ENCODE measurements around the gene UBE2O.
A peak's percentile ranks its signal among the peaks of the same experiment; 100 is the strongest.
"Not testable (repeated sequence)": the region's sequence is repeated elsewhere in the genome, so short reads cannot be mapped to it uniquely, and the experiment has no call there.

The UBE2O gene

DNA sequence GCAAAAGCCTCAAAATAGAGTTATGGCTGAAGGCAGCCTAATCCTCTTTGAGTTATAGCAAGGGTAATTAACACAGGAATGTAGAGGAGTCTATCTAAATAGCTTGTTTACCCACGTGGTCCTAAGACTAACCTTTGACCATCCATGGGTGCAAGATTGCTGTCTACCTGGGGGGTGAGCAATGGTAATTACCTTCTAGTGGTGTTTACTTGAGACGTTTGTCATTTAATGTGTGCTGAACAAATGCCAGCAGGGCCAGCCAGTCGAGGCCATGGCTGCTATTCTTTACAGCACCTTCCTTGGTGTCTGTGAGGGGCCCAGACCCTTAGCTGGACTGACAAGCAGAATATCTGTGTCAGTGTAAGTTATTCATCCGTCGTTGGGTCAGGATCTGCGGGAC lies 85.3 kb downstream of the UBE2O start:
- DNase-seq = no peak

DNA sequence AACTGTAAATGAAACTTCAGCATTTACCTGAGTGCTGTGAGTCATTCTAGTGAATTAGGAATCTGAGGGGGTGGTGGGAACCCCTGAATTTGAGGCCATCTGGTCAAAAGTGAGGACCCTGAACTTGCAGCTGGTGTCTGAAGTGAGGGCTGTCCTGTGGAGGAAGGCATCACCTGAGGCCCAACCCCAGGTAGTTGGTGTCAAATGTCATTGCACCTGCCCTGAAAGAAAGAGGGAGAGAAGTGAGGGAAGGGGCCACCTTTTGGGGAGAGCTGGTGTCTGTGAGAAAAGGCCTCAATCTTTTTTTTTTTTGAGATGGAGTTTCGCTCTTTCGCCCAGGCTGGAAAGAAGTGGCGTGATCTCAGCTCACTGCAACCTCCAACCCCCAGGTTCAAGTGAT lies 86.7 kb downstream of the UBE2O start:
- no peak for DNase-seq

DNA sequence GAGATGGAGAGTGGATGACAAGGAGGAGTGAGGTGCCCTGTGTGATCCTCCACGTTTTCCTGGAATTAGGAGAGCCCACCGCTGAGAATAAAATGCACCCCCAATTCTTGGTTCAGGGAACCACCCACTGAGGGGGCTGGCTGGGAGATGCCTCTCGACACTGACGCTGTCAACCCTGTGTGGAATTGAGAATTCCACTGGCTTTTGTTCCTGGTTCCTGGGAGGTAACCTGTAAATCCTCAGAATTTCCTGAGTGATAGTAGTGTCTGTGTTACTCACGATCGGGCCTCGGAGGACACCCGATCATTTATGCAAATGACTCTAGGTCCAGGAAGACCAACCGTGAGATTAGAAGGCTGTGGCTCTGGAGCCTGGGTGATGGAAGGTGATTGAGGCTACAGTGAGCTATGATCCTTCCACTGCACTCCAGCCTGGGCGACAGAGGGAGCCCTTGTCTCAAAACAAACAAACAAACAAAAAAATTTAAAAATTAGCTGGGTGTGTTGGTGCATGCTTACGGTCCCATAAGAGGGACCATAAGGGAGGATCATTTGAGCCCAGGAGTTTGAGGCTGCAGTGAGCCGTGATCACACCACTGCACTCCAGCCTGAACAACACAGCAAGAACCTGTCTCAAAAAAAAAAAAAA lies 87.6 kb downstream of the UBE2O start:
- no peak for DNase-seq

DNA sequence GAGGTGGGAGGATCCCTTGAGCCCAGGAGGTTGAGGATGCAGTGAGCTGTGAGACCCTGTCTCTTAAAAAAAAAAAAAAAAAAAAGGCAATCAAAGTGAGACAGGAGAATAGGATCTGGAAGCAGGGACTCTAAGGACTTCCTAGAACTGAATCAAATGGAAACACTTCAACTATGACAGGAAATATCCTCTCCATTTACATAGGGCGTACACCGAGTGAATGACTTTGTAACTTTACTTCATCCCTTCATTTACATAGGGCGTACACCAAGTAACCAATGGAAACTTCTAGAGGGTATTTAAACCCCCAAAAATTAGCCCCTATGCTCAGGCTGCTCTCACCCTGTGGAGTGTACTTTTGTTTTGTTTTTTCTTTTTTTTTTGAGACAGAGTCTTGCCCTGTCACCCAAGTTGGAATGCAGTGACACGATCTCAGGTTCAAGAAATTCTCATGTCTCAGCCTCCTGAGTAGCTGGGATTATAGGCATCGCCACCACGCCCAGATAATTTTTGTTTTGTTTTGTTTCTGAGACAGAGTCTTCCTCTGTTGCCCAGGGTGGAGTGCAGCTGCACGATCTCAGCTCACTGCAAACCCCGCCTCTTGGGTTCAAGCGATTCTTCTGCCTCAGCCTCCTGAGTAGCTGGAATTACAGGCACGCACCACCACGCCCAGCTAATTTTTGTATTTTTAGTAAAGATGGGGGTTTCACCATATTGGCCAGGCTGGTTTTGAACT lies 89.7 kb downstream of the UBE2O start:
- no peak for DNase-seq

DNA sequence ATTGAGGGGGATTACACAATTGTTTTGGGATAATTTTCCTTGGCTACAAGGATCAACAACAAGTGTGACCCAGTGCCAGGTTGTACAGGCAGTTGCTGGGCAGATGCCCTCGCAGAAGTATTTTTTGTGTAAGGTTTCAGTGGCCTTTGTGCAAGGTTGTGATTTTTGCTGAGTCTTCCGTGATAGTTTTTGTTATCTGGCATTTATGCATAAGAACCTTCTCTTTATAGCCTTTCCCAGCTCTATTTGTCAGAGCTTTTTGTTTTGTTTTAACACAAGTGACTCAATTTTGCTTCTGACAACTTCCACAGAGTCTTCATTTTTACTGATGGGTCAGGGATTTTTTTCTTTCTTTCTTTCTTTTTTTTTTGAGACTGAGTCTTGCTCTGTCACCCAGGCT lies 92.5 kb downstream of the UBE2O start:
- no peak for DNase-seq

DNA sequence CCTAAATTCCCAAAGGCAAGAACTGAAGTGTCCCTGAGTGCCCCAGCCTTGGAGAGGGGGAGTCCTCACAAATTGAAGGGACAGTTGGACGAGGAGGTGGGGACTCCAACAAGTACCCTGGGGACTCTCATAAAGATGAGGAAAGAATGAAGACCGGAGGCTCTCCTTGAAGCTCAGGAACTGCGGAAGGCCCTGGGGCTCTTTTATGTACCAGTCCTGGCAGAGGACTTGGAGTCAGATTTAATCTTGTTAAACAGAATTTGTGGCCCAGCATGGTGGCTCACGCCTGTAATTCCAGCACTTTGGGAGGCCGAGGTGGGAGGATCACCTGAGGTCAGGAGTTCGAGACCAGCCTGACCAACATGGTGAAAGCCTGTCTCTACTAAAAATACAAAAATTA lies 93.2 kb downstream of the UBE2O start:
- not testable (repeated sequence) for DNase-seq

DNA sequence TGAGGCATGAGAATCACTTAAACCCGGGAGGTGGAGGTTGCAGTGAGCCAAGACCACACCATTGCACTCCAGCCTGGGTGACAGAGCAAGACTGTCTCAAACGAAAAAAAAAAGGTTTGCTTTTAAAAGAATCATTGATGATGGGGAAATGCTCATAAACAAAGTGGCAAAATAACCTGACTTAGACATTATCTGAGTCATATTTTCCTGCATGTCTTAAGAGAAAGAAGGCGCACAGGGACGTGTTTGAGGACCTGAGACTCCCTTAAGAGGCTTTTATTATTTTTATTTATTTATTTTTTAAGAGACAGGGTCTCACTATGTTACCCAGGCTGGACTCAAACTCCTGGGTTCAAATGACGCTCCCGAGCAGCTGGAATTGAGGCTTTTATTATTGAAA lies 93.6 kb downstream of the UBE2O start:
- no peak for DNase-seq

DNA sequence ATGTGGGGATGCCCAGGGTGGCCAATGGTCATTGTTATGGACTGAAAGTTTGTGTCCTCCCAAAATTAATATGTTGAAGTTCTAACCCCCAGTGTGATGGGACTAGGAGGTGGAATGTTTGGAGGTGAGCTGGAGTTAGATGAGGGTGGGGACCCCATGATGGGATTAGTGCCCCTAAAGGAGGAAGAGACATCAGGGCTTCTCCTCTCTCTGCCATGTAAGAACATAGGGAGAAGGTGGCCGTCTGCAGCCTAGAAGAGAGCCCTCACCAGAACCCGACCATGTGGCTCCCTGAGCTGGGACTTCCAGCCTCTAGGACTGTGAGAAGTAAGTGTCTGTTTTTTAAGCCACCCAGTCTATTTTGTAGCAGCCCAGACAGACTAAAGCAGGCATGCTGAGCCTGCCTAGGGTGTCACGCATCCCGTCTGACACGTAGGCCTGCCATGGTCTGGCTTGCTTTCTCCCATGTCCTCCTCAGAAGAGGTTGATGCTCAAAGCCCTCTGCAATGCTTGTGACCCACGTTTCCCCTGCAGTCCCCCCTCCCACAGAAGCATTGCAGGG lies 95.3 kb downstream of the UBE2O start:
- no peak for DNase-seq

DNA sequence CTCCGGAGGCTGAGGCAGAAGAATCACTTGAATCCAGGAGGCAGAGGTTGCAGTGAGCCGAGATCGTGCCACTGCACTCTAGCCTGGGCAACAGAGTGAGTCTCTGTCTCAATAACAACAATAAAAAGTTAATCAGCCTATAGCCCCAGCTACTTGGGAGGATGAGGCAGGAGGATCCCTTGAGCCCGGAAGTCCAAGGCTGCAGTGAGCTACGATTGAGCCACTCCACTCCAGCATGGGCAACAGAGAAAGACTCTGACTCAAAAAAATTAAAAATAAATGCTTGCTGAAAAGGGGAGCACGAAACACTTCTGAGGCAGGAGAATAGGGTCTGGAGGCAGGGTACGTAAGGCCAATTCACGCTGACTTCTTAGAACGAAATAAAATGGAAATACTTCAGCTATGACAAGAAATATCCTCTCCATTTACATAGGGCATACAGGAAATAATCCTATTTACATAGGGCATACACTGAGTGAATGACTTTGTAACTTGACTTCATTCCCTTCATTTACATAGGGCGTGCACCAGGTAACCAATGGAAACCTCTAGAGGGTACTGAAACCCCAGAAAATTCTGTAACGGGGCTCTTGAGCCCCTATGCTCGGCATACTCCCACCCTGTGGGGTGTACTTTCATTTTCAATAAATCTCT lies 96.0 kb downstream of the UBE2O start:
- DNase-seq = no peak

DNA sequence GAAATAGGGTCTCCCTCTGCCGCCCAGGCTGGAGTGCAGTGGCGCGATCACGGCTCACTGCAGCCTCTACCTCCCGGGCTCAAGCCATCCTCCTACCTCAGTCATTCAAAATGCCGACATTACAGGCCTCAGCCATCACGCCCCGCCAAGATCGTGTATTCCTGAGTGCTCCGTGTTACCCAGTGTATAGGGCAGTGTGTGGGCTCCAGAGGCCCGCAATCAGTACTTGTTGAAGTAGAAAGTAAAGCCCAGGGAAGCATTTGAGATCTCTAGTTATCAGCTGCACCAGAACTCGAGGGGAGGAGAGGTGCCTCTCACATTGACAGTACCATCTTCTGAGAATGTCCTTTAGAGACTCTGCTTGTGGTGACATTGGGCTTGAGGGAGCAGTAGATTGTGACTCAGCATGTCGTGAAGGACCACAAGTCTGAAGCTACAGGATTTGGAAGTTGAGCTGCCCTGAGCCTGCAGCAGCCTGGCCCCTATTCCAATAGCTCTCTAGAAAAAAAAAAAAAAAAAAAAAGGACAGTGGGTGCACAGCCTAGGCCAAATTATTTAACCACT lies 98.1 kb downstream of the UBE2O start:
- no peak for DNase-seq

DNA sequence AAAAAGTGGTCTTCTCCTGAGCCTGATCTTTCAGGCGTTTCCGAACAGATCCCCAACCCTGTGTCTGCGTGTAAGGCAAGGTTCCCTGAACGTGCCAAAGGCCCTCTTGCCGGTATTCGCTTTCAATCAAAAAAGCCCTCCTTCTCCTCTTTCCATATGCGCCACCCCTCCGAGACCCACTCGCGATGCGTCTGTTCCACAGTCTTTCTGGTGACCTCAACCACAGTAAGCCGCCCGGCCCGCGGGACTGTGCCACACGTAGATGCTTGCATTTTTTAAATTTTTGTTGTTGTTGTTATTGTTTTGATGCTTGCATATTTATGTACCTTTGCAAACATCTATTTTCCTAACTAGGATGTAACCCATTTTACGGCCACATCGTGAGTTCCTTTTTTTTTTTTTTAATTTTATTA lies 98.6 kb downstream of the UBE2O start:
- no peak for DNase-seq

DNA sequence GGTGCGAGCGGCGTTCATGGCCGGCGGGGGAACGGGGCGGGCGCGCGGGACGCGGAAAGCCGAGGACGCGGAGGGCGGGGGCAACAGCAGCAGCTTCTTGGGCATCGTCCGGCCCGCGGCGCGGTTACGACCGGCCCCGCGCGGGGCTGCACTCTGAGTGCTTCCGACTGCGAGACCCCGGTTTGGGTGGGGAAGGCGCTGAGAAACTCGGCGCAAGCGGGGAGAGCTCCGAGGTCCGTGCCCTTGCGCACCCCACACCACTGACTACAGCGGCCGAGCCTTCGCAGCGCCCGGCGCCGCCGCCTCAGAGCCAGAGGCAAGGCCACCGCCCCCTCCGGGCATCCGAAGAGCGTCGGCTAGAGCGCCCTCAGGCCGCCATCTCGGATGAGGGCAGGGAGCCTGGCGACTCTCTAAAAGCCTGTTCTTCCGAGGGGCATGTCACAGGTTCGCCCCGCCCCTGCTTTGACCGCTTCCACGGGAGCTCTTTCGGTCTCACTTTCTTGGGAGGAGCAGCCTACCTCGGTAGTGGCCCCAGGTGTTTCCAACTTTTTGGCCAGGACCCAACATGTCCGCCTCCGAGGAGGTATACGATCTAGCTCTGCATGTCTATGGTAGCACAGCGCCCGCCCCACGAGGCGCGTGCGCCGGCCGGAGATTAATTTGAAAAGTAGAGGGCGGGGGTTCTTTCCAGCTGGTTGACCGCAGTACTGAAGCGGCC lies 99.2 kb downstream of the UBE2O start, which contains the start of gene PRPSAP1:
Gene PRPSAP1 (minus strand): TSS at position 318 of the 718 bp plus-strand sequence. CDS start 213 bp downstream, at position 105.
- peak; percentile 81 to 88 for DNase-seq

DNA sequence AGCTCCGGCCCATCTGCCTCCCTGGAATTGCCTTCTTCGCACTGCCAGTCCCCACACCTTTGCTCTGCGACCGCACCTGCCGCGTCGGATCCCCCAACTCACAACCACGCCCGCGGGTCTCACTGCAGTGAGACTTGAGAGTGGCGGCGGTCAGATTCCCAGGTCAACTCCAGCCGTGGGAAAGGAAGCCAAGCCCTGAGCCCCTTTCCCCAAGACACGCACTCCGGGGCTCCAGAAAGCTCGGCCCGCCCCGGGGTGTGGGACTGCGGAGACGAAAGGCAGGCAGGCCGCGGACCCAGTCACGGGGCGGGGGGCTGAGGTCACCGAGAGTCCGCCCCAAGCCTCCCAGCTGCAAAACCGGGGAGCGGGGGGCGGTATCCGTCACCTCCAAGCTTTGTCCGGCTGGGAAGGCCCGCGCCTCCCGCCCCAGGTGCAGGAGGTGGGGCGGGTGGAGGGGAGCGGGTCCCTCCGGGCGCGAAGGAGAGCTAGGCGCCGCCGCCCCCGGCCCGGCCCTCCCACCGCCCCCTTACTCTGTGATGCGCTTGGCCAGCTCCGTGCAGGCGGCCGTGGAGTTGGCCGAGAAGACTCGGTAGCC lies 99.9 kb downstream of the UBE2O start:
- no peak for DNase-seq

DNA sequence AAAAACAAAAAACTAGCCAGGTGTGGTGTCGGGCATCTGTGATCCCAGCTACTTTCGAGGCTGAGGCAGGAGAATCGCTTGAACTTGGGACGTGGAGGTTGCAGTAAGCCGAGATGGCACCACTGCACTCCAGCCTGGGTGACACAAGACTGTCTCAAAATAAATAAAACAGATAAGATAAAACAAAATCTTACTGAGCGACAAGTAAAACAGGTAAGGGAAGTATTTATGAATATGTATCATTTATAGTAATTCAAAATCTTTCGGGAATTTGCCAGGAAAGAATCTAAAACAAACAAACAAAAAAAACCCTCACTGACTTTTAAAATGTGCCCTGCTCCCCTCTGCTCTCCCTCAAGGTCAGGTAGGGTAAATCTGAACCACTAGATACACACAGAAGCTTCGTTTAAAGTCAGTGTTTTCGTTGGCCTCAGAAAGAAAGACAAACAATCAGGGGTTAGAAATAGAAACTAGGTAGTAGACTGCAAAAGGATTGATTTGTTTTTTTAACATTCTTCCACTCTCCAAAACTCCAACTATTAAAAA lies 101.4 kb downstream of the UBE2O start:
- no peak for DNase-seq

DNA sequence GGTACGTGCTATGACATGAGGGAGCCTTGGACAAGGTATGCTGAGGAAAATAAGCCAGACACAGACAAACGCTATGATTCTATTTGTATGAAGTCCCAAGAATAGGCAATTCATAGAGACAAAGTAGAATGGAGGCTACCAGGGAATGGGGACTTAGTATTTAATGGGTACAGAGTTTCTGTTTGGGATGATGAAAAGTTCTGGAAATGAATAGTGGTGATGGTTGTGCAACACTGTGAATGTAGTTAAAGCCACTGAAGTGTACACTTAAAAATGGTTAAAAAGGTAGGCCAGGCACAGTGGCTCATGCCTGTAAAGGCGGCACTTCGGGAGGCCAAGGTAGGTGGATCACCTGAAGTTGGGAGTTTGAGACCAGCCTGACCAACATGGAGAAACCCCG lies 102.5 kb downstream of the UBE2O start:
- DNase-seq = no peak

DNA sequence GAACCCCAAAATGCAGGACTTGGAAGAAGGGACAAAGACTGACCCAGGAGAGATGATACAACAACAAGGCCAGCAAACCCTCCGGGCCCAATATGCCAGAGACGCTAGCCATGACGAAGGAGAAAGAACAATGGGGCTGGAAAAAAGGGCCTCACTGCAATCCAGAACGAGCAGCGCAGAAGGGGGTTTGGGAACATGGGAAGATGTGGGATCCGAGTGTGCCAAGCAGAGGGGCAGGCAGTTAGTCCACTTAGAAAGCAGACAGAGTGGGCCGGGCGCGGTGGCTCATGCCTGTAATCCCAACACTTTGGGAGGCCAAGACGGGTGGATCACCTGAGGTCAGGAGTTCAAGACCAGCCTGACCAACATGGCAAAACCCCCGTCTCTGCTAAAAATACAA lies 106.0 kb downstream of the UBE2O start:
- not testable (repeated sequence) for DNase-seq

DNA sequence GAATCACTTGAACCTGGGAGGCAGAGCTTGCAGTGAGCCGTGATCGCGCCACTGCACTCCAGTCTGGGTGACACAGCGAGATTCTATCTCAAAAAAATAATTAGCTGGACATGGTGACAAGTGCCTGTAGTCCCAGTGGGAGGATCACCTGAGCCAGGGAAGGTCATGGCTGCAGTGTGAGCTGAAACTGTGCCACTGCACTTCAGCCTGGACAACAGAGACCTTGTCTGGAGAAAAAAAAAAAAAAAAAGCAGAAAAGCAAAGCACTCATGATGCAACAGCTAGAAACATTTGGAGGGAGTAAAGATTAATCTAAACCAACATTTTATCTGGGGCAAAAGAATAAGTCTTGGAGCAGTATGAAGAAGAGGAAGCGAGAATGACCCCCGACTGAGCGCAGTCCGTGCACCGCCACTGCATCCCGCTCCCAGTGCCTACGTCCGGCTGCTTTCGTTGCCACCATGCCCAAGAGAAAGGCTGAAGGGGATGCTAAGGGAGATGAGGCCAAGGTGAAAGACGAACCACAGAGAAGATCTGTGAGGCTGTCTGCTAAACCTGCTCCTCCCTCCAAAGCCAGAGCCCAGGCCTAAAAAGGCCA lies 107.5 kb downstream of the UBE2O start:
- no peak for DNase-seq

DNA sequence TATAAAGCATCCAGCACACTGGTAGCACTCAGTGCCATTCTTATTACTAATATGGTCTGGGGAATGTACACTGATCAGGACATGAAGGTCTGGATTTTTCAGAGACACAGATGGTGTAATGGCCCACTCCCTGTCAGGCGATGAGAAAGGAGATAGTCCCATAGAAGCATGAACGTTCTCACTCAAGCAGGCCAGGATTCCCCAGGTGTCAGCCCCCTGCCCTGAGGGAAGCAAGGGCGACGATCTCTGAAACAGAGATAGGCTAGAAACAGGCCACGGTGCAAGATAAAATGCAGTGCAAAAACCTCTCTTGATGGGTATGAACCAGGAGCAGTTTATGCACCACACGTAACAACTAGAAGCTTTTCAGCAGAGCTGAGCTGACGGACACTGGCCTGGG lies 109.8 kb downstream of the UBE2O start:
- DNase-seq = no peak

DNA sequence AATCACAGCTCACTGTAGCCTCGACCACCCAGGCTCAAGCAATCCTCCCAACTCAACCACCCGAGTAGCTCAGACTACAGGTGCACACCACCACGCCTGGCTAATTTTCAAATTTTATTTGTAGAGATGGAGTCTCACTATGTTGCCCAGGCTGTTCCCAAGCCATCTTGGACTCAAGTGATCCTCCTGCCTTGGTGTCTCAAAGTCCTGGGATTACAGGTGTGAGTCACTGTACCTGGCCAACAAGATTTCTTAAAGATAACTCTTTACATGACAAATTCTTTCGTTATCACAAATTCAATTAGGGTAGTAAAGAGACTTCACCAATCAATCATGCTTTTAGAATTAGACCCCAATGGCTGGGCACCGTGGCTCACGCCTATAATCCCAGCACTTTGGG lies 111.7 kb downstream of the UBE2O start:
- no peak for DNase-seq
